ENCODE data around the gene TNKS2. TPM values are rescaled to one million over a fixed set of nuclear protein-coding genes. Genes with fewer than 3 reads are reported as not detected.

The TNKS2 gene
- total and polyA plus RNA-seq, 12 donors = 4.7 to 21.1 (median 14.0) TPM

- intact Hi-C loops (cut with DNase I) = no loop called here
- WGBS, 2 donors = 94 to 100% methylated on average over 2 of the region's 2 CpGs
Observed at GRCh38 chr10:91787810-91788209, 10.4 kb upstream of the TNKS2 start.

GRCh38 chr10:91788527-91788926, 9.7 kb upstream of the TNKS2 start:
- TF ChIP-seq CTCF (IDR thresholded peaks at IDR 0.05) = no peak
- H3K36me3 ChIP-seq = no peaks in the 10 kb centered on the region
- intact Hi-C loops (cut with DNase I) = no loop called here
- H3K9me3 ChIP-seq = no peaks in the 10 kb centered on the region
- H3K27me3 ChIP-seq = no peaks in the 10 kb centered on the region
- H3K27ac ChIP-seq = no peak overlapping the region
- WGBS, 2 donors = 64 to 73% methylated on average over 5 of the region's 5 CpGs
- DNase-seq (no peak), ATAC-seq (peak in 5 of 8 donors; percentile 61 to 70 (median 63))
- no peaks in the 10 kb centered on the region for H3K4me1 ChIP-seq
- H3K4me3 ChIP-seq = no peak overlapping the region

More at GRCh38 chr10:91787810-91788209, 10.4 kb upstream of the TNKS2 start:
- H3K36me3 ChIP-seq = no peaks in the 10 kb centered on the region
- no peak overlapping the region for H3K4me3 ChIP-seq
- no peaks in the 10 kb centered on the region for H3K4me1 ChIP-seq
- no peak for ATAC-seq
- no peaks in the 10 kb centered on the region for H3K9me3 ChIP-seq
- DNase-seq = no peak
- no peak overlapping the region for H3K27ac ChIP-seq
- no peak for TF ChIP-seq CTCF (IDR thresholded peaks at IDR 0.05)
- no peaks in the 10 kb centered on the region for H3K27me3 ChIP-seq

- 8 to 16% methylated on average over 11 of the region's 11 CpGs for WGBS, 2 donors
- ATAC-seq (peak in 3 of 8 donors; percentile 32 to 48 (median 47)), DNase-seq (peak; percentile 11 to 19)
- no peak for TF ChIP-seq CTCF (IDR thresholded peaks at IDR 0.05)
- intact Hi-C loops (cut with DNase I) = loop anchor here in 2 of 10 donors (5.0 to 10.0 kb wide), 2 partner anchors 108 to 111 kb away; partner anchors contain the start of gene FGFBP3 (in 2 of the 2)
- Histone ChIP-seq H3K27me3 (no peaks in the 10 kb centered on the region), H3K9me3 (no peaks in the 10 kb centered on the region), H3K27ac (peak overlapping the region in 9 of 10 donors; percentile 46 to 98 (median 96)), H3K4me1 (peaks cover 2 to 42% (median 35%) of the 10 kb centered on the region in 9 donors), H3K4me3 (peak overlapping the region in 9 of 10 donors; percentile 71 to 96 (median 85)), H3K36me3 (peaks cover 0 to 8% (median 0%) of the 10 kb centered on the region in 9 donors)
Observed at GRCh38 chr10:91796331-91797047, 1.7 kb upstream of the TNKS2 start.

- Histone ChIP-seq H3K4me3 (peak overlapping the region; percentile 71 to 96 (median 85)), H3K27me3 (no peaks in the 10 kb centered on the region), H3K4me1 (peaks cover 2 to 46% (median 37%) of the 10 kb centered on the region in 9 donors), H3K27ac (peak overlapping the region in 9 of 10 donors; percentile 92 to 98 (median 96)), H3K36me3 (peaks cover 0 to 15% (median 0%) of the 10 kb centered on the region in 9 donors), H3K9me3 (no peaks in the 10 kb centered on the region)
- 50 to 66% methylated on average over 3 of the region's 3 CpGs for WGBS, 2 donors
- intact Hi-C loops (cut with DNase I) = loop anchor here in 2 of 10 donors (5.0 to 10.0 kb wide), 2 partner anchors 108 to 110 kb away; partner anchors contain the start of gene FGFBP3 (in 2 of the 2)
- no peak for TF ChIP-seq CTCF (IDR thresholded peaks at IDR 0.05)
- DNase-seq = no peak
- no peak for ATAC-seq
Observed at GRCh38 chr10:91797048-91797690, 1.1 kb upstream of the TNKS2 start.

Measured in heart right ventricle (tissue), 16 donors.